Large intestine (tissue), 3 donors: ENCODE data around the gene TAX1BP3. TPM values are rescaled to one million over a fixed set of nuclear protein-coding genes. Genes with fewer than 3 reads are reported as not detected.
A peak's percentile ranks its signal among the peaks of the same experiment; 100 is the strongest.

ENCODE experiments used
- DNase-seq, 2 donors: peaks; one replicate each; pipeline versions ENCODE4 v3.0.0 to v3.0.0-alpha.2; 2013
- H3K27ac ChIP-seq: one replicate; pipeline ENCODE4 v1.5.1; 2013; ENCODE audit warnings: low read length
- H3K27me3 ChIP-seq: 2 replicates; pipeline ENCODE4 v1.6.1; 2013; ENCODE audit warnings: low read length; ENCODE audit not compliant: control insufficient read depth, insufficient read depth
- H3K36me3 ChIP-seq: 2 replicates; pipeline ENCODE4 v1.6.1; 2013; ENCODE audit warnings: low read length; ENCODE audit not compliant: control insufficient read depth, insufficient read depth
- H3K4me1 ChIP-seq: one replicate; pipeline ENCODE4 v1.6.1; 2013; ENCODE audit warnings: low read length; ENCODE audit not compliant: control insufficient read depth, insufficient read depth
- H3K4me3 ChIP-seq: one replicate; pipeline ENCODE4 v1.5.1; 2013; ENCODE audit warnings: low read length
- H3K9me3 ChIP-seq: one replicate; pipeline ENCODE4 v1.6.1; 2013; ENCODE audit warnings: mild to moderate bottlenecking, low read depth, low read length, moderate library complexity; ENCODE audit not compliant: control insufficient read depth
- WGBS: methylation state at CpG from one replicate; pipeline ENCODE4 v1.1.5; 2013; ENCODE audit warnings: low lambda C conversion rate; ENCODE audit not compliant: insufficient coverage; 5-methylcytosine and 5-hydroxymethylcytosine counted together
- polyA plus RNA-seq: library from polyadenylated mRNA; unstranded; fragments of 120-200 nt; gene quantifications from one replicate; pipeline ENCODE4 v1.2.1, GENCODE V29; 2013

Gene TAX1BP3
- polyA plus RNA-seq, 1 donor: 115 TPM

DNA sequence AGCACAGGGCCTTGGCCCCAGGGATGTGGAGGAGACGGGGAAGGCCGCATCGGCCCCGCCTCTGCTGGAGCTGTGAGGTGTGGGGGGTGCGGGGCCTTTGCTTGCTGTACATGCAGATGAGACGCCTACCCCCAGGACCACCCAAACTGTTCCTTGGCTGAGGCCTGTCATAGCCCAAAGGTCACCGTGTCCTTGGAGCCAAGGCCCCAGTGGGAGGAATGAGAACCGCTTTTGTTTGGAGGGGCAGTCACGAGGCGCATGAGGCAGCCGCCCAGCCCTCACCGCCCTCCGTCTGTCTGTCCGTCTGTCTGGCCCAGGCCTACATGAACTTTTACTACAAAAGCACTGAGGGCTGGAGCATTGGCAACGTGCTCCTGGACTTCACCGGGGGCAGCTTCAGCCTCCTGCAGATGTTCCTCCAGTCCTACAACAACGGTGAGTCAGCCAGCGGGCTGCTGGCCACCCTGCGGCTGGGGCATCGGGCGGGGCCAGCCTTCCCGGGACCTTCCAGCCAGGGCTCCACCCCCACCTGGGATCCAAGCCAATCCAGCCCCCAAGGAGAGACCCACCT lies 8.8 kb downstream of the TAX1BP3 start:
- Histone ChIP-seq H3K4me1 (peaks cover 7% of the 10 kb centered on the region), H3K4me3 (no peak overlapping the region), H3K27ac (no peak overlapping the region), H3K36me3 (peaks cover 56% of the 10 kb centered on the region), H3K27me3 (no peaks in the 10 kb centered on the region), H3K9me3 (no peaks in the 10 kb centered on the region)
- no CpG with 5 or more reads among the region's 22 CpGs for WGBS
- no peak for DNase-seq

DNA sequence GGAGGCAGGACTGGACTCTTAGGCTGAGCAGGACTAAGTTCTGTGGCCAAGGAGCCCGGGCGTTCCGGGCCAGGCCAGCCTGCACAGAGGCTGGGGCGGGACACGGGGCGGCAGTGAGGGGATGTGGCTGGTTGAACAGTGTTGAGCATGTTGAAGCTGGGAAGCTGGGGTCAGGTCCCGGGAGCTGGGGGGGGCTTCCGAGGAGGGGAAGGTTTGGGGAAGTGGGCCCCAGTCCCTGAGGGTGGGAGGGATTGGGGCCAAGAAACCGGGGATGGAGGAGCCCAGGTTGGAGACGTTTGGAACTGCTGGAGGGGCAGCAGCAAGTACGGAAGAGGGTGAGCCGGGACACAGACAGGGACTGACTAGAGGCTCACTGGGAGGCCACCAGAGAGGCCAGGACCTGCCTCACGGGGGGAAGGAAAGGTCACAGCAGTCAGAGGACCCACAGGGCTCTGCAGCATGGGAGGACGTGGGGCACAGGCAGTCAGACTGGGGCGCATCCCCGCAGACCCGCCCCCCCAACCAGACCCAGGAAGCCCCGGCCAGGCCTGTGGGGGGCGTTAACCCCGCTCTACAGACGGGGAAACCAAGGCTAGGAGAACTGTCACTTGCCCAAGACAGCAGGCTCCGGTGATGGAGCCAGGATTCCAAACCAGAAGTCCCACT lies 9.5 kb downstream of the TAX1BP3 start:
- no peaks in the 10 kb centered on the region for H3K27me3 ChIP-seq
- peaks cover 7% of the 10 kb centered on the region for H3K4me1 ChIP-seq
- H3K9me3 ChIP-seq: no peaks in the 10 kb centered on the region
- H3K36me3 ChIP-seq: peaks cover 49% of the 10 kb centered on the region
- WGBS: no CpG with 5 or more reads among the region's 22 CpGs
- no peak for DNase-seq
- no peak overlapping the region for H3K27ac ChIP-seq
- no peak overlapping the region for H3K4me3 ChIP-seq

DNA sequence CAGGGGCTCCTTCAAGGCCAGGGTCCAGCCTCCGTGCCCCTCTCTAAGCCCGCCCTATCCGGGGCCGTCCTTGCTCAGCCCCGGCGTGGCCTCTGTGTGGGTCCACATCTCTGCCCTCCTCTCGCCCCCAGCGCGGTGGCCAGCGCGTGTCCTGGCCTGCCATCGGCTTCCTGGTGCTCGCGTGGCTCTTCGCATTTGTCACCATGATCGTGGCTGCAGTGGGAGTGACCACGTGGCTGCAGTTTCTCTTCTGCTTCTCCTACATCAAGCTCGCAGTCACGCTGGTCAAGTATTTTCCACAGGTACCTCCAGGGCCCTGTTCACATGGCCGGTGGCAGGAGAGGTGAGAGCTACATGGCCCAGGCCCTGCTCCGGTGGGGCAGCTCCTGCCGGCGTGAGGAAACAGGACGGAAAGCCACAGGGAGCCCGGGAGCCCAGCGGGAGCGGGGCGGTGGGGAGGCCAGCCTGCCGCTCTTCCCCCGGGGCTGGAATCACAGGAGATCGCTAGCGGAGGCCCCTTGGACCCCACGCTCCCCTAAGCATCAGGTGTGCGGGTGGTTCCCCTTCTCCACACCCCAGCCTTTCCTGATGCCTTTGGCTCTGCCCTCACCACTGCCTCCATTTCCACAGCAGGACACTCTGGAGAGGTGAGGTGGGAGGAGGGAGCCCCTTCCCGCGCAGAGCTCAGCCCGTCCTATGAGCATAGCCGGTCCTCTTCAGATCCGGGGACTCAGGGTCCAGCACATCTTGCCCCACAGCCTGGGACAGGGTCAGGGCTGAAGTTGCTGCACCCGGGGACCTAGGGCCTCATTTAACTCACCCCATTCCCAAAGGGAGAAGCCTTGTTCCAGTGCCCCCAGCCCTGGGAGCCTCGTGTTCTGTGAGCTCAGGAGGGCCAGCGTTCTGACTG lies 10.2 kb downstream of the TAX1BP3 start:
- Histone ChIP-seq H3K27ac (no peak overlapping the region), H3K4me3 (no peak overlapping the region), H3K27me3 (no peaks in the 10 kb centered on the region), H3K4me1 (peaks cover 7% of the 10 kb centered on the region), H3K36me3 (peaks cover 41% of the 10 kb centered on the region), H3K9me3 (no peaks in the 10 kb centered on the region)
- DNase-seq: no peak
- WGBS: no CpG with 5 or more reads among the region's 42 CpGs

DNA sequence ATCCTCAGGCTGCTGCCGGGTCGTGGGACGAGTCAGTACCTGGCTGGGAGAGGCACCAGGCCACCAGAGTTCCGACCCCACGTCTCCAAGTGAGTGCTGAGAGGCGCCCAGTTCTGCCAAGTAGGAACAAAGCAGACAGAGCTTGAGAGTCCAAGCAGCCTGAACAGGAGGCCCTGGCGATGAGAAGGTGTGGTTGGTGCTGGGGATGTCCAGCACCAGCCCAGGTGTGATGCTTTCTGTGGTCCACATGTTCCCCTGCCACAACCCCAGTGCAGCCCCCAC lies 10.8 kb downstream of the TAX1BP3 start:
- Histone ChIP-seq H3K9me3 (no peaks in the 10 kb centered on the region), H3K4me1 (peaks cover 7% of the 10 kb centered on the region), H3K36me3 (peaks cover 35% of the 10 kb centered on the region), H3K27me3 (no peaks in the 10 kb centered on the region), H3K4me3 (no peak overlapping the region), H3K27ac (no peak overlapping the region)
- no peak for DNase-seq
- no CpG with 5 or more reads among the region's 7 CpGs for WGBS

DNA sequence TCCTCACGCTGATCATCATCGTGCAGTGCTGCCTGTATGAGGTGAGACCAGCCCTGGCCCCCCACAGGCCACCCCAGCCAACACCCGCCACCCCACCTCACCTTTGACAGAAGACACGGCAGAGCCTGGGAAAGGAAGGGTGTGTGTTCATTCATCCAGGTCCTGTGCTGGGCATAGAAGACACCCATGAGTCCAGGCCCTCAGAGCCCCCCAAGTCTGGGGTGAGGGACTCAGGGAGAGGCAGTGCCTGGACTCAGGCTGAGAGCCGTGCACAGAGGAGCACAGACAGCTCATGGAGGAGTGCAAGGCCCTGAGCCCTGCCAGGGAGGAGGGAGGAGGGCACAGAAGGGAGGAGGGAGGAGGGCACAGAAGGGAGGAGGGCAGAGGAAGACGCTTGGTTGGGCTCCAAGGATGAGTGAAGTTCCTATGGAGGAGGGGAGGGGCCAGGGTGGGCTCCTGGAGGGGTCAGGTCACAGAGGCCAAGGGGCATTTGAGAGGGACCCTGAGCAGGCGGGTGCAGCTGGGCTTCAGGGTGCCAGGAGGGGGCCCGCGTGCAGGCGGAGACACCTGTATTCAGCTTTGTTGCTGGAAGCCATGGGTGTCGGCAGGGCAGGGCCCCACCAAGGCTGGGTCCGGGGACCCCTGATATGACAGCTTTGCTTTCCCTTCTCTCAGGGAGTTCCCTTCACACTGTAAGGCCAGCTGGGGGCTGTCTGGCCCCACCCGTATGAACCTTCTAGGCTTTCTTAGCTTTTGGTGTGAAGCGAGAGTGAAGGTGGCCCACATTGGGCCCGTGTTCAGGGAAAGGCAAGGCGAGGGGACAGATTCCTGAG lies 11.4 kb downstream of the TAX1BP3 start:
- Histone ChIP-seq H3K27ac (no peak overlapping the region), H3K4me1 (peaks cover 7% of the 10 kb centered on the region), H3K9me3 (no peaks in the 10 kb centered on the region), H3K36me3 (peaks cover 31% of the 10 kb centered on the region), H3K4me3 (no peak overlapping the region), H3K27me3 (no peaks in the 10 kb centered on the region)
- WGBS: no CpG with 5 or more reads among the region's 16 CpGs
- no peak for DNase-seq

DNA sequence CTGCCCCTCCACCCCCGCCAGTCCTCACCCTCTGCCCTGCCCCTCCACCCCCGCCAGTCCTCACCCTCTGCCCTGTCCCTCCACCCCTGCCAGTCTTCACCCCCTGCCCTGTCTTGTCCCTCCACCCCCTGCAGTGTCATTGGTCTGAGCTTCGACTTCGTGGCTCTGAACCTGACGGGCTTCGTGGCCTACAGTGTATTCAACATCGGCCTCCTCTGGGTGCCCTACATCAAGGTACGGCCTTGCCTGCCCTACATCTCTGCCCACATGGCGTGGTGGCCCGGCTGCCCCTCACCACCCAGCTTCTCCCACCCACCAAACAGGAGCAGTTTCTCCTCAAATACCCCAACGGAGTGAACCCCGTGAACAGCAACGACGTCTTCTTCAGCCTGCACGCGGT lies 12.0 kb downstream of the TAX1BP3 start:
- no peaks in the 10 kb centered on the region for H3K27me3 ChIP-seq
- H3K27ac ChIP-seq: no peak overlapping the region
- no peaks in the 10 kb centered on the region for H3K9me3 ChIP-seq
- H3K36me3 ChIP-seq: peaks cover 27% of the 10 kb centered on the region
- H3K4me1 ChIP-seq: peaks cover 5% of the 10 kb centered on the region
- DNase-seq: no peak
- no CpG with 5 or more reads among the region's 16 CpGs for WGBS
- no peak overlapping the region for H3K4me3 ChIP-seq

DNA sequence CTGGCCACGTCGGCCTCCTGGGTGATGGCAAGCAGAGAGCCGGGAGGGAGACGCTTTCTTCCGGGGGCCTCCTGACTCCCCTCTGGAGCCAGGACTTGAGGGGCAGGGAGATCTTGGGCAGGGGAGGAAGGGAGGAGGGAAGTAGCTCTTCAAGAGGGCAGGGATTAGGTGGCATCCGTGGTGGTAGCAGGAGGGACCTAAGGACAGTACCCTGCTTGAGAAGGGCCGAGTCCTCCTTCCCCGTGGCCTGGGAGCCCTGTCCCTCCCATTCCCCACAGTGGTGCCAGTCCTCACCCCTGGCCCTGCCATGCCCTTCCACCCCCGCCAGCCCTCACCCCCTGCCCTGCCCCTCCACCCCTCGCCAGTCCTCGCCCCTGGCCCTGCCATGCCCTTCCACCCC lies 12.6 kb downstream of the TAX1BP3 start:
- no CpG with 5 or more reads among the region's 11 CpGs for WGBS
- H3K36me3 ChIP-seq: peaks cover 21% of the 10 kb centered on the region
- H3K9me3 ChIP-seq: no peaks in the 10 kb centered on the region
- H3K4me3 ChIP-seq: no peak overlapping the region
- no peaks in the 10 kb centered on the region for H3K27me3 ChIP-seq
- H3K27ac ChIP-seq: no peak overlapping the region
- no peak for DNase-seq
- peaks cover 5% of the 10 kb centered on the region for H3K4me1 ChIP-seq

DNA sequence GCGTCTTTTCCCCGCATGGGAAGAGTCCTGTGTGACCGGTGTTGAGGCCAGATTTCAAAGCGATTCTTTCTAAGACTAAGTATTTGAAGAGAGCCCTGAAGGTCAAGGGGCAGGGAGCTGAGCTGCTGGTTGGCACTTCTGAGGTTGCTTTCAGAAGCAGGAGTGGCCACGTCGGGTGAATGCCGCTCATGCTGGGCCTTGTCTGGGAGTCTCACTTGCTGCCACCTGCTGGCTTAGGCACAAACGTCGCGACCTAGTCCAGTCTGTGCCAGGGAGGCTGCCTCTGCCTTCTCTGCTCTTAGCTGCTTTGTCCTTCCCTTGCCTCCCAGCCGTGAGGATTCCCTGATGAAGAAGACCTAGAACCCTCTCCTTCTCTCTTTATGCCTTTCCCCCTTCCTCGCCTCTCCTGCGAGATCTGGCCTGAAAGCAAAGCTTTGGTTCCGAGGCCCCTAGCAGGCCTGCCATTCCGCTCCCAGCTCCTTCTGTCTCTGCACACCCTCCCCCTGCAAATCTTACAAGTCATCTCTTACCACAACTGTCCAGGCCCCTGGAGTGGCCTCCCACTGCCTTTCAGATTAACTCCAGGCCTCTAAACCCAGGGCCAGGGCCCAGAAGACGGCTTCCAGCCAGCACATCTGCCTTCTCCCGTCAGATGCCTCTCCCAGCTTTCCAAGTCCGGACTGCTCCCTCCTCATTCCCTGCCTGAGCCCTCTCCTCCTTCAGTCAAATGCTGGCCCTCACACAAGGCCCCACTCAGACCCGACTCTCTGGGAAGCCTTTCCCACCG lies 20.4 kb downstream of the TAX1BP3 start:
- no peak overlapping the region for H3K4me3 ChIP-seq
- H3K36me3 ChIP-seq: peaks cover 42% of the 10 kb centered on the region
- no peak overlapping the region for H3K27ac ChIP-seq
- no peaks in the 10 kb centered on the region for H3K27me3 ChIP-seq
- no peaks in the 10 kb centered on the region for H3K9me3 ChIP-seq
- 100% methylated on average over 1 of the region's 20 CpGs for WGBS
- DNase-seq: peak; percentile 34 to 41
- H3K4me1 ChIP-seq: no peaks in the 10 kb centered on the region

DNA sequence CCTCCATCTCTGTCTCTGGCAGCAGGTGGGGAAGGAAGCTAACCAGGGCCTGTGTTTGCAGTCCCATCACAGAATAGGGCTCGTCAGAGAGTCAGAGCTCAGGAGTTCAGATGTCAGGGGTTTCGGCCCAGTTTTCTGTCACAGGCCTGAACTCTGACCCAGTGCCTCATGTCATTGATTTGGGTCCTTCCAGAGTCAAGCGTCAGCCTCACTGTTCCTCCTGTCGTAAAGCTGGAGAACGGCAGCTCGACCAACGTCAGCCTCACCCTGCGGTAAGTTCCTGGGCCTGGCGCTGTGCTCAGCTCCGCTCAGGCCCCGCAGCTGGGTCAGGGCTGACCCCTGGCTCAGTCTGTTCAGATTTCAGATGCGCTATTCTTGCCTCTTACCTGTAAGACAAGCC lies 21.1 kb downstream of the TAX1BP3 start:
- no peaks in the 10 kb centered on the region for H3K4me1 ChIP-seq
- no peaks in the 10 kb centered on the region for H3K9me3 ChIP-seq
- no CpG with 5 or more reads among the region's 12 CpGs for WGBS
- peaks cover 42% of the 10 kb centered on the region for H3K36me3 ChIP-seq
- no peaks in the 10 kb centered on the region for H3K27me3 ChIP-seq
- H3K4me3 ChIP-seq: no peak overlapping the region
- no peak overlapping the region for H3K27ac ChIP-seq
- DNase-seq: no peak
